Stimulated activated memory B cell treated with anti-CD40 and anti-IgM and Interleukin-4, amounts not matched to agents 10 μg/mL and 1 μg/mL and 100 μg/mL, for 72 hours (primary cell): ENCODE measurements around the gene EEF2KMT.
"Not testable (repeated sequence)": the region's sequence is repeated elsewhere in the genome, so short reads cannot be mapped to it uniquely, and the experiment has no call there.

Experiments used
- ATAC-seq: fragments of 150-1000 bp; cut with Tn5 transposase; 2 replicates; pipeline ENCODE4 v1.10.0; 2021
- H3K27ac Mint-ChIP-seq: one replicate; pipeline ENCODE4 v1.8.0; 2022; ENCODE audit warnings: mild to moderate bottlenecking, mixed read lengths
- H3K27me3 Mint-ChIP-seq: one replicate; pipeline ENCODE4 v1.8.0; 2022; ENCODE audit warnings: mixed read lengths
- H3K36me3 Mint-ChIP-seq: one replicate; pipeline ENCODE4 v1.8.0; 2022; ENCODE audit warnings: mixed read lengths
- H3K4me1 Mint-ChIP-seq: one replicate; pipeline ENCODE4 v1.8.0; 2022; ENCODE audit warnings: mixed read lengths
- H3K4me3 Mint-ChIP-seq: one replicate; pipeline ENCODE4 v1.8.0; 2022; ENCODE audit warnings: mild to moderate bottlenecking, moderate library complexity, mixed read lengths
- H3K9me3 Mint-ChIP-seq: one replicate; pipeline ENCODE4 v1.8.0; 2022; ENCODE audit warnings: mixed read lengths

The EEF2KMT gene, protein sequence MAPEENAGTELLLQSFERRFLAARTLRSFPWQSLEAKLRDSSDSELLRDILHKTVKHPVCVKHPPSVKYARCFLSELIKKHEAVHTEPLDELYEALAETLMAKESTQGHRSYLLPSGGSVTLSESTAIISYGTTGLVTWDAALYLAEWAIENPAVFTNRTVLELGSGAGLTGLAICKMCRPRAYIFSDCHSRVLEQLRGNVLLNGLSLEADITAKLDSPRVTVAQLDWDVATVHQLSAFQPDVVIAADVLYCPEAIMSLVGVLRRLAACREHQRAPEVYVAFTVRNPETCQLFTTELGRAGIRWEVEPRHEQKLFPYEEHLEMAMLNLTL

DNA sequence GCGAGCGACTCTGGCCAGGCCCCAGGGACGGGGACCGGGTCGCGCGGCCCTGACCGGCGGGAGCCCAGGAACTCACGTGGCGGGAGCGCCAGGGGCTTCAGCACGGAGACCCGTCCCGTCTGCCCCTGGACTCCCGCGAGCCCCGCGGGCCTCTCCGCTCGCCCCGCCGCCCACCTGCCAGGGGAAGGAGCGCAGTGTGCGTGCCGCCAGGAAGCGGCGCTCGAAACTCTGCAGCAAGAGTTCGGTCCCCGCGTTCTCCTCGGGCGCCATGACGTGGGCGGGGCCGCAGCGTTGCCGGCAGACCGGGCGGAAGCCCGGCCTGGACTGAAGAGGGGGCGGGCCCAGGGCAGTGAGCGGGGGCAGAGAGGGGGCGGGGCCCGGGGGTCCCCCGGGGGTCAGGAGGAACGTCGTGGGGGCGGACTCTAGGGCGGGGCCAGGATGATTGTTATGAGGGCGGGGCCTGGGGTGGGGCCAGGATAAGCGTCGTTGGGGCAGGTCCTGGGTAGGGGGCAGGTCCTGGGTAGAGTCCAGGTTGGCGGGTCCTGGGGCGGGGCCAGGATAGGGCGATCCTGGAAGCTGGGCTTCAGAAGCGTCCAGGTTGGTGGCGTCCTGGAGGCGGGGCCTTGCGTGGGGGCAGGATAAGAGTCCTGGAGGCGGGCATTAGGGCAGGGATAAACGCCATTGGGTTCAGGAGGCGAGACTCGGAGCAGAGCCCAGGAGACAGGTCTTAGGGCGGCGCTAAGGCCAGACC is at the start of gene EEF2KMT:
Gene EEF2KMT (minus strand): TSS at position 326 of the 751 bp plus-strand sequence. CDS start 56 bp downstream, at position 270.
- peak; percentile 100 for ATAC-seq
- peak within 1 kb of the TSS; percentile 86 for H3K27ac Mint-ChIP-seq
- H3K4me3 Mint-ChIP-seq = peak within 1 kb of the TSS; percentile 81
- not testable (repeated sequence) for H3K27me3 Mint-ChIP-seq, H3K36me3 Mint-ChIP-seq, H3K9me3 Mint-ChIP-seq
- H3K4me1 Mint-ChIP-seq = peaks cover 19% of the 10 kb centered on the region

DNA sequence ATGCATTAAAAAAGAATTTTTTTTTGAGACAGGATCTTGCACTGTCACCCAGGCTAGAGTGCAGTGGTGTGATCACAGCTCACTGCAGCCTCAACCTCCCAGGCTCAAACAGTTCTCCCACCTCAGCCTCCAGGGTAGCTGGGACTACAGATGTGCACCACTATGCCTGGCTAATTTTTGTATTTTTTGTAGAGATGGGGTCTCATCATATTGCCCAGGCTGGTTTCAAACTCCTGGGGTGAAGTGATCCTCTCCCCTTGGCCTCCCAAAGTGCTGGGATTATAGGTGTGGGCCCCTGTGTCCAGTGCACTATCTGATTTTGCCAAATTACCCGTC is 47.0 kb upstream of the EEF2KMT start:
- not testable (repeated sequence) for H3K27ac Mint-ChIP-seq, H3K4me1 Mint-ChIP-seq

DNA sequence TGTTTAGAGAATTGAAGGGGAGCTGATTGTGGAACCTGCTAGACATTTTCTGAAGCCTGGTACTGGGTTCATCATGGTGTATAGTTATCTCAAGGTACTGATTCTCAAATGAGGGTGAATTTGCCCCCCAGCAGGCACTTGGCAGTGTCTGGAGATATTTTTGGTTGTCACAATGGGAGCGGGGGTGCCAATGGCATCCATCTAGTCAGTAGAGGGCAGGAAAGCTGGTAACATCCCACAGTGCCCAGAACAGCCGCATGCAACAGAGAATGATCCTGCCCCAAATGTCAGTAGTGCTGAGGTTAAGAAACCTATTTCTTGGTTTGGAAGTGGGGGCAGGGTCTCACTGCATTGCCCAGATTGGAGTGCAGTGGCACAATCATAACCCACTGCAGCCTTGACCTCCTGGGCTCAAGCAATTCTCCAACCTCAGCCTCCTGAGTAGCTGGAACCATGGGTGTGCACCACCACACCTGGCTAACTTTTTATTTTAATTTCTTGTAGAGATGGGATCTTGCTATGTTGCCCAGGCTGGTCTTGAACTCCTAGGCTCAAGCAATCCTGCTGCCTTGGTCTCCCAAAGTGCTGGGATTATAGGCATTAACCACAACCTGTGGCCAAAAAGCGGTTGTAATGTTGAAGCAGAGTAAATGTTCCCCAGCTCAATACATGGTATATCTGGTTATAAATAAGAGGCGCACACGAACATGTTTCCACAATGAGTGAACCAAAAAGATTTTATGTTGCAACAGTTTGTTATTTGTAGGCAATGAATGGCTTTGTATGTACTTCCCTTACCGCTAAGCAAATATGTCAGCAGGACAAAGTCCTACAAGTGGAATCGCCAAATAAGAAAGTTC is 46.4 kb upstream of the EEF2KMT start:
- Mint-ChIP-seq H3K27me3 (peaks cover 53% of the 10 kb centered on the region), H3K4me3 (no peak overlapping the region), H3K9me3 (no peaks in the 10 kb centered on the region), H3K4me1 (no peaks in the 10 kb centered on the region), H3K36me3 (no peaks in the 10 kb centered on the region), H3K27ac (no peak overlapping the region)
- no peak for ATAC-seq

More for the DNA sequence above, 47.0 kb upstream of the EEF2KMT start:
- peaks cover 47% of the 10 kb centered on the region for H3K27me3 Mint-ChIP-seq
- H3K36me3 Mint-ChIP-seq, ATAC-seq, H3K9me3 Mint-ChIP-seq, H3K4me3 Mint-ChIP-seq: not testable (repeated sequence)

DNA sequence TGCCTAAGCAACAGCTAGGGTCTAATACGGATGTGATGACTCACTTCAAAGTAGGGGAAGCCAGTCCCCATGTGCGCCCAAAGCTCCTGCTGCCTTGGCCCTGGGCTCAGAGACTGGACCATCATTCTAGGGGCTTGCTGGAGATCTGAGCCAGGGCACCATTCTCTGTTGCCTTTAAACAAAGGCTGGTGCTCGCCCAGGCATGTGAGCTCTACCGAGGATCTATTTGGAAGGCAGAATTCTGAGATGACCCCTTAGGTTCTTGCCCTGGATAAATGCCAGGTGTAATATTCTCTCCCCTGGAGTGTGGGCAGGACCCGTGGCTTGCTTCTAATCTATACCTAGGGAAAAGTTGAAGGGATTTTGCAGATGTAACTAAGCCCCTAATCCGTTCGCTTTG is 42.6 kb upstream of the EEF2KMT start:
- not testable (repeated sequence) for H3K27ac Mint-ChIP-seq, H3K4me1 Mint-ChIP-seq, H3K36me3 Mint-ChIP-seq, H3K4me3 Mint-ChIP-seq, ATAC-seq, H3K9me3 Mint-ChIP-seq
- peaks cover 52% of the 10 kb centered on the region for H3K27me3 Mint-ChIP-seq

DNA sequence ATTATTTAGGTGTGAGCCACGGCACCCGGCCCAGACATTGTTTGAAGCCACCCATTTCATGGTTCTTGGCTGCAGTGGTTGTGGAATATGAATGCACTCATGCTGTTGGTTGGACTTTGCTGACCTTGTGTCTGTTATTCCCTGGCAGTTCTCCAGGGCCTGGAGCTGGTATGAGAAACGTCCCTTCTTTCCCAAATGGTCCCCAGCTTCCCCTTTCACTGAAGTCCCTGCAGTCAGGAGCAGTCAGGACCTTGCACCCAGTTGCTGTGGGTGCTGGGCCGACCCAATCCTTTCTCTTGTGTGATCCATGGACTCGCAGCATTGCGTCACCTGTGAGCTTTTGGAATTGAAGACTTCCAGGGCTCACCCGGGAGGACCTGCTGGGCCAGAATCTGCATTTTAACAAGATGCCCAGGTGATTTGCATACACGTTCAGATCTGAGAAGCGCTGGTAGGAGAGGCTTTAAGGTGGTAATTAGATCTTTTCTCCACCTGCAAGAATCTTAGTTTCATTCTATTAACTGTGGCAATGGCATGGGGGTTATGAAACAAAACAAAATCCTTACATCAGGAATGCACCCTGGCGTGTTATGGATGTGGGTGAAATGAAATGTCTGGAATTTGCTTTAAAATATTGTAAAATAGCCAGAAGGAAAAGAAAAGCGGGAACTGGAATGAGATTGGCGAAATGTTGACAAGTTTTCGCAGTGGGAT is 37.3 kb upstream of the EEF2KMT start:
- peaks cover 49% of the 10 kb centered on the region for H3K27me3 Mint-ChIP-seq
- H3K4me1 Mint-ChIP-seq, ATAC-seq, H3K27ac Mint-ChIP-seq, H3K4me3 Mint-ChIP-seq, H3K36me3 Mint-ChIP-seq, H3K9me3 Mint-ChIP-seq: not testable (repeated sequence)

DNA sequence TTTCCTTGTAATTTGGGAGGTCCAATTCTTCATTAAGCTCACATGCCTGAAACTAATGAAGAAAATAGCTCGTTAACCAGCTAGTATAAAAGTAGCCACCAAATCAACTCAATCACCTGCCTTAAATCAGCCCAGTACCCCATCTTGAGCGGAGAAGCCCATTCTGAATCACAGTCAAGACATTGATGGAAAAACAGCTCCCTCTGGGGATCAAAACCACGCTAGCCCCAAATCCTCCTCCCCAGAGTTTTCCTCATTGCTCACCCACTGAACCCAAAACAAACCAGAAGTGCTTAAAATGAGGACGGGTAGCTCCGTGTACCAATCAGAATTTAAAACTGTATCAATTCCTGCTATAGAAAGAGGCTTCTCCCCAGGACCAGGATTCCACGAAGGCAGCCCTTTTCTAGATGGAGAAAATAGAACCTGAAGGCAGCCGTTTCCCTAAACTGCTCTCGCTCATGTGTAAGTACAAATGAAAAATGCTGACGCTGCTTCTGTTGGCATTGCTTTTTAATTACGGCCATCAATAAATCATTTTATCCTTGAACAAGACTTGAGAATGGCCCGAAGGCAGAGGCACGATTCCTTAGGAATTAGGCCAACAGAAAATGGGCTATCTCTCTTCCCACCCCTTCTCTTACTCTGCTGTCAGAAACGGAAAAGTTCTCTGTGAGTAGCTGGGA is 35.5 kb upstream of the EEF2KMT start:
- H3K4me3 Mint-ChIP-seq, H3K4me1 Mint-ChIP-seq, H3K27ac Mint-ChIP-seq, ATAC-seq, H3K36me3 Mint-ChIP-seq, H3K9me3 Mint-ChIP-seq: not testable (repeated sequence)
- H3K27me3 Mint-ChIP-seq = peaks cover 32% of the 10 kb centered on the region

DNA sequence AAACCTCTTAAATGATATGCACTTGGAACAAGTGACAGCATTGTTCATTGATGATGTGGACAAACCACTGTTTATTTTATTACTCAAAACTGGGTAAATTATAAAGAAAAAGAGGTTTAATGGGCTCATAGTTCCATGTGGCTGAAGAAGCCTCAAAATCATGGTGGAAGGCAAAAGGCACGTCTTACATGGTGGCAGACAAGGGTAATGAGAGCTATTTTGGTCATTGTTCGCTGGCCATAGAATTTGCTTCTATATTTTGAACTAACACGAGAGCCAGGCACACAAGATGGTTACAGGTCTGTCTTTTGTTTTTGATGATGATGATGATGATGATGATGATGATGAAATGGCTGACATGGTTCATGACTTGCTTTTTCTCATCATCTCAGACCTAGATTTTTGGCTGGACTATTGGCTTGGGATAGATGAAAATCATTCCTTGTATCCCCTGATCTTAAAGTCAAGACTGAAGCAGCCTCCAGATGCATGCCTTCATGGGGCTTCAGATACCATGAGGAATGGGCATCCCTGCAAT is 33.9 kb upstream of the EEF2KMT start:
- not testable (repeated sequence) for H3K9me3 Mint-ChIP-seq

DNA sequence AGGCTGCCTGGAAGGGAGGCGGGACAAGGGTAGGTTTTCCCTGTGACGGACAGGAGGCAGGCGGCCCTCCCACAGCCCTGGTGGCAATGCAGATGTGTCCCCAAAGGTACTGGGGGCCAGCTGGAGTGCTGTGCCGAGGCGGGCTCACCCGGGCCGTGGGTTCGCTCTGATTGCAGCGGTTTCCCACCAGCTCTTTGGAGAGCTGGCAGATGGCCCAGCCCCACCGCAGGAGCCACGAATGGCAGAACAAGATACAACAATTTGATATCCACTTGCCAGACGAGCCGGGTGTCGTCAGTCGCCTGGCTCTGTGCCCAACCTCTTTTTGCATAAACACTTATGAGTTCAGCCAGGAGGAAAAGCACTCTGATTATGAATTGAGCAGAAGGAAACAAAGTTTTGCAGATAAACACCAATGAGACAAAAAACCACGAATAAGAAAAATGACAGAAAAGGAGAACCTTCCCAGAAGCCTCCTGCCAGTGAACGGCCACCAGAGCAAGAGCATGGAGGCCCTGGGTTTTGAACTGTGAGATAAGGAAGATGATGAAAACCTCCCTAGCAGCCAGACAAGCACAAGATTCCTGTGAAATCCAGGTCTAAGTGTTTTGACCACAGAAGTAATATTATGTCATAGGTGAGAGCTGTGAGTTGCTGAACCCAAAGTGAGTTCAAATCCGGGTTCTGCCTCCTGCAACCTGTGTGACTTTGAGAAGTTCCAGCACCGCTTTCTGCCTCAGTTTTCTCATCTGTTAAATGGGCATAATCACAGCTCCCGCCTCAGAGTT is 19.9 kb upstream of the EEF2KMT start:
- H3K4me1 Mint-ChIP-seq = peaks cover 16% of the 10 kb centered on the region
- not testable (repeated sequence) for H3K9me3 Mint-ChIP-seq, H3K27ac Mint-ChIP-seq, H3K36me3 Mint-ChIP-seq, ATAC-seq, H3K4me3 Mint-ChIP-seq
- peaks cover 38% of the 10 kb centered on the region for H3K27me3 Mint-ChIP-seq

More for the DNA sequence above, 33.9 kb upstream of the EEF2KMT start:
- peaks cover 33% of the 10 kb centered on the region for H3K27me3 Mint-ChIP-seq
- H3K36me3 Mint-ChIP-seq, ATAC-seq, H3K27ac Mint-ChIP-seq, H3K4me3 Mint-ChIP-seq, H3K4me1 Mint-ChIP-seq: not testable (repeated sequence)

DNA sequence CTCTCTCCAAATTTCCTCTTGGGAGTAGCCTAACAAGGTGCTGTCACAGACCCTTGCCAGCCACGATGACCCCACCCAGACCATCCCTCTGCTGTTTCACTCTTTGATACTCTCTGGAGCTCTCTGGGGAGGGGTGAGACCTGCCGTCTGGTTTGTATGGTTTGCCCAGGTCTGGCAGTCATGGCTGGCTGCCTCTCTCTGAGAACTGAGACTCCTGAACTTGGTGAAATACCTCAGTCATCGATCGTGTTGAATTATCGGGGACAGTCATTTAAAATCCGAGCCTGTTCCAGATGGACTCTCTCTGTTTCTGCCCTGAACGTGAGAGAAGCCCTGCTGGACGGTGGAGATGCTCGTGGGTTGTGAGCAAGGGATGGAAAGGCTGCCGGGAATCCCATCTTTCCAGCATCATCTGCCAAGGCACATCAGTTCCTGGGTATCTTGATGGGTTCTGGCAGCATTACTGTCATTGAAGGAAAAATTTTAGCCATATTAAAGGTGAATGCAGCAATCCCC is 19.2 kb upstream of the EEF2KMT start:
- peaks cover 16% of the 10 kb centered on the region for H3K4me1 Mint-ChIP-seq
- H3K9me3 Mint-ChIP-seq, H3K4me3 Mint-ChIP-seq, H3K27ac Mint-ChIP-seq, H3K36me3 Mint-ChIP-seq, ATAC-seq: not testable (repeated sequence)
- peaks cover 38% of the 10 kb centered on the region for H3K27me3 Mint-ChIP-seq

DNA sequence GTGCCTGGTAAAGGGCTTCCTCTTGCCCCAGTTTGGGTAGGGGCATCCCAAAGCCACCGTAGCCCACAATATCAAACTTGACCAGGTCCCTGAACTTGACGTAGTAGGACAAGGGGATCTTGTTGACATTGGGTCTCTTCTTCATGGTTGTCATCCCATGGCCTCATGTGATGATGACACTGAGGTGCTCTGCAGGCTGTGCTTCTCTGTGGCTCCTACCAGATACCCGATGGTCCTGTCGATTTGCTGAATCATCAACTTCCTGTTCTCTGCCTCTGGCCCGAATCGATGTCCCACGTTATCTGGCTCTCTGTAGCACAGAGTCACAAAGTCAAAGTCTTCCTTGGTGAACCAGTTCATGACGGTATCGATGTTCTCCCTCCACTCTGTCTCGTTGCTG is 13.3 kb upstream of the EEF2KMT start:
- not testable (repeated sequence) for H3K36me3 Mint-ChIP-seq, H3K9me3 Mint-ChIP-seq, H3K4me1 Mint-ChIP-seq, H3K27me3 Mint-ChIP-seq, ATAC-seq, H3K4me3 Mint-ChIP-seq, H3K27ac Mint-ChIP-seq

DNA sequence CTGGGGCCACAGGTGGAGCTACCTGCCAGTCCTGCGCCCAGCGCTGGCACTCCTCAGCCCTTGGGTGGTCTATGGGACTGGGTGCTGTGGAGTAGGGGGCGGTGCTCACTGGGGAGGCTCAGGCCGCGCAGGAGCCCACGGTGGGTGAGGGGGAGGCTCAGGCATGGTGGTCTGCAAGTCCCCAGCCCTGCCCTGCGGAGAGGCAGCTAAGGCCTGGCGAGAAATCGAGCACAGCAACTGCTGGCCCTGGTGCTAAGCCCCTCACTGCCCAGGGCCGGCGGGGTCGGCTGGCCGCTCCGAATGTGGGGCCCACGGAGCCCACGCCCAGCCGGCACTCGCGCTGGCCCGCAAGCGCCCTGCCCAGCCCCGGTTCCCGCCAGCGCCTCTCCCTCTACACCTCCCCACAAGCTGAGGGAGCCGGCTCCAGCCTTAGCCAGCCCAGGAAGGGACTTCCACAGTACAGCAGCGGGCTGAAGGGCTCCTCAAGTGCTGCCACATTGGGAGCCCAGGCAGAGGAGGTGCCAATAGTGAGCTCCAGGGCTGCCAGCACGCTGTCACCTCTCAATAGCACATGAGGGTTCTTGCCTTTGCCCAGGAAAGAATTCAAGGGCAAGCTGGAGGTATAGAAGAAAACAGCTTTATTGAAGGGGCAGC is 11.0 kb upstream of the EEF2KMT start:
- Mint-ChIP-seq H3K9me3 (no peaks in the 10 kb centered on the region), H3K27me3 (no peaks in the 10 kb centered on the region), H3K27ac (no peak overlapping the region), H3K36me3 (no peaks in the 10 kb centered on the region), H3K4me1 (no peaks in the 10 kb centered on the region), H3K4me3 (no peak overlapping the region)
- ATAC-seq = no peak

DNA sequence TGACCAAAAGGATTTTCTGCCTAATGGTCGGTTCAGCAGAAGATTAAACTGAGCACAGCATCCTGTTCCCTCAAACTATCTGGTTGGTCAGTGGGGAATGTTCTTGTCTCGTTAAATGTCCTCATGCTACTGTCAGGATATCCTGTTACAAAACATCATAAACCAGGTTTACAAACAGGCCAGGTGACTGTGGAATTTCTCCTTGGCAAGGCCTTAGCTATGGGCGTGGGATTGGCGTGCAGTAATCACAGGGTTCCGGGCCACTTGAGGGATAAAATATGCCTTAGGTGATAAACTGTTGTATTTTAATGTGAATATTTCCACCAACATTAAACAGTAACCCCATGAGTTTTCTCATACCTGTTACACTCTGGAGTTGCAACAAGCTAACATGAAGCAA is 7.4 kb upstream of the EEF2KMT start:
- H3K27ac Mint-ChIP-seq, H3K9me3 Mint-ChIP-seq, H3K27me3 Mint-ChIP-seq, H3K4me3 Mint-ChIP-seq, H3K4me1 Mint-ChIP-seq, H3K36me3 Mint-ChIP-seq, ATAC-seq: not testable (repeated sequence)

DNA sequence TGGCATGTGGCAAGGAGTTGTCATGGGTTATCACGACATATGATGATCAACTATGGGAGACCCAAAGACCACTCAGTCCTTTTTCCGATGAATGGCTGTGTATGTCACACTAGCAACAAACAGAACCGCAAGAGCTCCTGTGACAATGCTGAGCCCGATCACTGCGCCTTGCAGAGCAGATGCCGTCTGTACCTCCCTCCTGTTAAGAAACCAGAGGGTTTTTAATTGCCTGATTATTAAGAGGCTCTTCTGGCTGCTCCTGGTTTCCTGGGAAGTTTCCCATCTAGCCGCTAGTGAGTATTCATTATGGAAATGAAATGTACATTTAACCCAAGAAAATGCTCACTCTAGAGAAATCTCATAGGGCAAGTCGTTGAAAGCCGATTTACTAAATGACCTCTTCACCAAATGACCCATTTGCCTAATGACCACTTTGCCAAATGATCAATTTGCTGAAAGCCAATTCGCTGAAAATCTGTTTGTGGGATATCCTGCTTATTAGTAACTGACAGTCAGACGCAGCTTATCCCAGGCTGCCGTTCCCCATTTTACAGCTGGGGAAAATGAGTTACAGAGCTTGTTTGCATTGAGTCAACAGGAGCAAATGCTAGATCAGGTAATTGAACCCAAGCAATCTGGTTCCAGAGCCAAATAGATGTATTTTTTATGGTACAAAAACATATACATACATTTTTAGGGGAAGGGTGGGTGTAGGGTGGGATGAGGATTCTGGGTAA is 5.9 kb upstream of the EEF2KMT start:
- H3K27me3 Mint-ChIP-seq = not testable (repeated sequence)

More for the DNA sequence above, 5.9 kb upstream of the EEF2KMT start:
- not testable (repeated sequence) for H3K9me3 Mint-ChIP-seq, H3K4me1 Mint-ChIP-seq, H3K4me3 Mint-ChIP-seq, ATAC-seq, H3K27ac Mint-ChIP-seq, H3K36me3 Mint-ChIP-seq
